MCF 10A (cell line): ENCODE results near the gene TIMP3. TPM values are rescaled to one million over a fixed set of nuclear protein-coding genes. Genes with fewer than 3 reads are reported as not detected.

Source experiments
- BruUV-seq: library from RNA; stranded (reverse); fragments of 400-500 nt; replicated peaks from 2 replicates; lab custom pipeline; 2021; lab: Mats Ljungman, UMichigan
- CTCF ChIA-PET: fragments of 300-600 bp; sonication (Branson Sonifier 250); formaldehyde crosslinking; extraction: SDS; loops from one replicate; lab custom pipeline; 2021; ENCODE audit warnings: antibody characterized with exemption, inconsistent platforms; lab: Yijun Ruan, JAX
- POLR2A ChIA-PET: fragments of 300-600, 350-650 bp; sonication (Branson Sonifier 250); formaldehyde crosslinking; extraction: SDS; loops from one replicate; lab custom pipeline; 2020; ENCODE audit warnings: antibody characterized with exemption, inconsistent platforms; lab: Yijun Ruan, JAX
- DNase-seq: peaks from one replicate; pipeline ENCODE4 v3.0.0-alpha.2; 2018; ENCODE audit not compliant: unreplicated experiment
- H3K27ac Mint-ChIP-seq: one replicate; pipeline ENCODE4 v1.8.0; 2022; ENCODE audit warnings: mild to moderate bottlenecking, low read depth, mixed read lengths; ENCODE audit not compliant: unreplicated experiment
- H3K27me3 Mint-ChIP-seq: one replicate; pipeline ENCODE4 v1.8.0; 2022; ENCODE audit warnings: mixed read lengths; ENCODE audit not compliant: insufficient read depth, unreplicated experiment
- H3K36me3 Mint-ChIP-seq: one replicate; pipeline ENCODE4 v1.8.0; 2022; ENCODE audit warnings: mild to moderate bottlenecking, moderate library complexity, mixed read lengths; ENCODE audit not compliant: insufficient read depth, unreplicated experiment
- H3K4me1 Mint-ChIP-seq: one replicate; pipeline ENCODE4 v1.8.0; 2022; ENCODE audit warnings: mixed read lengths; ENCODE audit not compliant: insufficient read depth, unreplicated experiment
- H3K4me3 Mint-ChIP-seq: one replicate; pipeline ENCODE4 v1.8.0; 2022; ENCODE audit warnings: mild to moderate bottlenecking, moderate library complexity, mixed read lengths; ENCODE audit not compliant: unreplicated experiment
- H3K9me3 Mint-ChIP-seq: one replicate; pipeline ENCODE4 v1.8.0; 2022; ENCODE audit warnings: mixed read lengths; ENCODE audit not compliant: unreplicated experiment
- intact Hi-C: fragments of 100-400 bp; cut with micrococcal nuclease; formaldehyde crosslinking; loops from 2 replicates; pipeline ENCODE4 v1.14.1; 2022
- total RNA-seq: library from RNA; stranded (reverse); gene quantifications from 2 replicates; pipeline ENCODE4 v1.2.3, GENCODE V29; 2022
- TF ChIP-seq, protein P1 (sequence below): fragments of 200-600 bp; IDR thresholded peaks from one replicate; pipeline ENCODE4 v1.8.0; 2022; ENCODE audit warnings: antibody characterized with exemption, mild to moderate bottlenecking; ENCODE audit not compliant: unreplicated experiment

The TIMP3 gene
- total RNA-seq, 1 experiment from 2014 or later = 50.6 TPM

DNA sequence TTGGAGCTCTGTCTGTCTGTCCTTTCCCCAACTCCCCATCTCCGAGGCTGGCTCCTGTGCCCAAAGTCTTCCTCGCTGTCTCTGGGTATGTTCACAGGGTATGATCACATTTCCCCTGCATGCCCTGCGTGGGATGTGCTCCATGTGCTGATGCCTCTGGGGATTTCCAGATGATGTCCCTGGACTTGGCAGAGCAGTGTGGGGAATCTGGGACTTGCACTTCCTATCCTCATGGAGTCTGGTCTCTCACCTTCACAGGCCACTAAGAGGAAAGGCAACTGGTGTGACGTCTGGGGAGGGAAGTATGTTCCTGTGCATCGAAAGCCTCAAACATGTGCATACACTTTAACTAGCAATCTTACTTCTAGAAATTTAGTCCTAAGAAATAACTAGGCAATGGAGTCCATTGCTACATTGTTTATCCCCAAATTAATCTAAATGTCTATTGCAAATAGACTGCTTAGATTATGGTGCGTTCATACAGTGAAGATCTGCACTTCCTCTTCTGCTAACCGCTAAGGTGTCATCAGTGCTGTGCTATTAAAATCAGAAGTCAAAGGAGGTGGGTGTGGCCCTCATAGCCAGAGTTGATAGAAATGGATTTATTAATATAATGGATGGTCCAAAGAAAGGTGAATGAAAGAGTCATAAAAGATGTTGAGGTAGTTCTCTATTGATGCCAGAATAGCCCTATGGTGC lies 20.8 kb downstream of the TIMP3 start:
- TF ChIP-seq, protein P1, sequence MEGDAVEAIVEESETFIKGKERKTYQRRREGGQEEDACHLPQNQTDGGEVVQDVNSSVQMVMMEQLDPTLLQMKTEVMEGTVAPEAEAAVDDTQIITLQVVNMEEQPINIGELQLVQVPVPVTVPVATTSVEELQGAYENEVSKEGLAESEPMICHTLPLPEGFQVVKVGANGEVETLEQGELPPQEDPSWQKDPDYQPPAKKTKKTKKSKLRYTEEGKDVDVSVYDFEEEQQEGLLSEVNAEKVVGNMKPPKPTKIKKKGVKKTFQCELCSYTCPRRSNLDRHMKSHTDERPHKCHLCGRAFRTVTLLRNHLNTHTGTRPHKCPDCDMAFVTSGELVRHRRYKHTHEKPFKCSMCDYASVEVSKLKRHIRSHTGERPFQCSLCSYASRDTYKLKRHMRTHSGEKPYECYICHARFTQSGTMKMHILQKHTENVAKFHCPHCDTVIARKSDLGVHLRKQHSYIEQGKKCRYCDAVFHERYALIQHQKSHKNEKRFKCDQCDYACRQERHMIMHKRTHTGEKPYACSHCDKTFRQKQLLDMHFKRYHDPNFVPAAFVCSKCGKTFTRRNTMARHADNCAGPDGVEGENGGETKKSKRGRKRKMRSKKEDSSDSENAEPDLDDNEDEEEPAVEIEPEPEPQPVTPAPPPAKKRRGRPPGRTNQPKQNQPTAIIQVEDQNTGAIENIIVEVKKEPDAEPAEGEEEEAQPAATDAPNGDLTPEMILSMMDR = no peak
- no peaks in the 10 kb centered on the region for H3K27me3 Mint-ChIP-seq
- H3K27ac Mint-ChIP-seq = no peak overlapping the region
- H3K9me3 Mint-ChIP-seq = no peaks in the 10 kb centered on the region
- H3K4me1 Mint-ChIP-seq = peaks cover 20% of the 10 kb centered on the region
- no TSS peak for BruUV-seq
- peaks cover 12% of the 10 kb centered on the region for H3K36me3 Mint-ChIP-seq
- ChIA-PET POLR2A (no interaction called here), CTCF (no interaction called here)
- intact Hi-C loops = no loop called here
- DNase-seq = no peak
- no peak overlapping the region for H3K4me3 Mint-ChIP-seq

DNA sequence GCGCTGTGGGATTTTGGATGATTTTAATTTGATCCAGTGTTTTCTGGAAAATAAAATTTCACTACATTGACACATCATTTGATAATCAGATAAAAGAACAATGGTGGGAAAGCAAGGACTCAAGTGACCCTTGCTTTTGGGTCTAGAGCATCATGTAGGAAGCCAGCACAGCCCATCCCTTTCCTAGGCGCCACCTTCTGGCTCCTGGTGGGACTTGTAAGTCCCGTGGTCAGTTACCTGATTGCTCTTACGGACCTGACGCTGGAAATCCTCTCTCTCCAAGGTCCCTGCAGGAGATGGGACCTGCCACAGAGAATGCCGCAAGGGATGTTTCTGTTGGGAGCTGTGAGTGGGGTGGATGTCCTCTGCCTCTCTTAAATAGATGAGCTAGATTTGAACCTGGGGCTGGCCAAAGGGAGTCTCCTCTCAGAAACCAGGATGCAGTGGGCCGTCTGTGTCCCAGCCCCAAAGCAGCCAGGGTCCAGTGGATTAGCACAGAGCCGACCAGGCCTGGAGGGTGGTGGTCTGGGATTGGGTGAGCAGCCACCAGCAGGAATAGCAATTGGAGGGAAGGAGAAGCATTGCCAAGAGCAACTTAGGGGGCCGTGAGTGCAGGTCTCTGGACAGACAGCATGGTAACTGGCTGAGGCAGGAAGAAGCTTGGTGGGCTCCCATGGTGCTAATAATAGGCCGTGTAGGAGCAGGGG lies 21.7 kb downstream of the TIMP3 start:
- Mint-ChIP-seq H3K27me3 (no peaks in the 10 kb centered on the region), H3K4me1 (peaks cover 27% of the 10 kb centered on the region), H3K4me3 (no peak overlapping the region), H3K36me3 (peaks cover 12% of the 10 kb centered on the region), H3K27ac (no peak overlapping the region), H3K9me3 (no peaks in the 10 kb centered on the region)
- POLR2A ChIA-PET = interaction anchor here (0.9 kb wide), 1 partner anchor 159 kb away, joined by 3 read pairs; no protein-coding TSS in a partner anchor
- TF ChIP-seq, protein P1 = peak; percentile 41
- CTCF ChIA-PET = interaction anchor here (0.7 to 1.1 kb wide), 6 partner anchors 13 to 163 kb away, joined by 3 to 6 read pairs (median 3); no protein-coding TSS in a partner anchor
- intact Hi-C loops = no loop called here
- peak; percentile 40 for DNase-seq
- BruUV-seq = no TSS peak

DNA sequence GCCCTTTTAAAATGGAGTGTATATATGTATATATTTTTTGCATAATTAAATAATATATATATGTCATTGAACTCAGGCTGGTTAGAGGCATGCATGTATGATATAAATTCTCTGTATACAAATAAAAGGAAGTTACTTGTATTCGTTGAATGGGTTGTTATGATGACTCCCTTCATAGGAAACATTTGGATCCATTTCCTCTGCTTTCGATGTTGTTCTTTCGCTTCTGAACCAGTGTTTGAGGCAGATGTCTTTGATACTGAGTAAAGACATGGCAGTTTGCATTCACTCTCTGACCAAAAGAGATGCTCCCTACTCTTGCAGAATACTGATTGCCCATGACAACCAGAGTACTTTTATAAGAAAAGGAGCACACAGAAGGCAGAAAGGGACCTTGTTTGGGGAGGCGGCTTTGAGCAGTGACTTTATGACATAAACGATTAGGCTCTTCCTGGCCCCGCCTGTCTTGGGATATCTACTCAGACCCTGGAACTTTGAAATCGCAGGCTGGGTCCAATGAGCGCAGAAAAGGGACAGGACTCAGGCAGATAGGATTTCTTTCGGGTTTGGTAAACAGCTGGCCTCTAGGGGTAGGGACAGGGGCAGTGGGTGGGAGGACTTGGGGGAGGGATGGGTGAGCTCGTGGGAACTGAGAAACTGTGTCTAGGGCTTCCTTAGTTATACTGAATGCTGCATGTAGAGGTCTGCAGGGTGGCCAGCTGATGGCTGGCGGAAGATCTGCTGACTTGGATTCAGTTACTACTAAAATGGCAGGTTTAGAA lies 23.2 kb downstream of the TIMP3 start:
- CTCF ChIA-PET = interaction anchor here (0.6 to 1.1 kb wide), 6 partner anchors 17 to 298 kb away, joined by 3 to 4 read pairs (median 3); no protein-coding TSS in a partner anchor
- Mint-ChIP-seq H3K27ac (no peak overlapping the region), H3K27me3 (no peaks in the 10 kb centered on the region), H3K9me3 (no peaks in the 10 kb centered on the region), H3K4me1 (peaks cover 21% of the 10 kb centered on the region), H3K36me3 (peaks cover 15% of the 10 kb centered on the region), H3K4me3 (no peak overlapping the region)
- DNase-seq = no peak
- intact Hi-C loops = no loop called here
- no TSS peak for BruUV-seq
- POLR2A ChIA-PET = interaction anchor here (0.9 kb wide), 1 partner anchor 160 kb away, joined by 3 read pairs; no protein-coding TSS in a partner anchor
- TF ChIP-seq, protein P1 = no peak
